ENCODE measurements around the gene ZC3HAV1L. TPM values are rescaled to one million over a fixed set of nuclear protein-coding genes. Genes with fewer than 3 reads are reported as not detected.
"Not testable (repeated sequence)": the region's sequence is repeated elsewhere in the genome, so short reads cannot be mapped to it uniquely, and the experiment has no call there.

Gene ZC3HAV1L
- total and polyA plus RNA-seq, 12 donors, result 0.30 to 27.2 (median 13.0) TPM

- H3K36me3 ChIP-seq (replicated peaks in 1 of 2), result peaks cover 0 to 49% of the 10 kb centered on the region in 2 donors
Measured at GRCh38 chr7:139055674-139056073, 19.8 kb upstream of the ZC3HAV1L start.

DNA sequence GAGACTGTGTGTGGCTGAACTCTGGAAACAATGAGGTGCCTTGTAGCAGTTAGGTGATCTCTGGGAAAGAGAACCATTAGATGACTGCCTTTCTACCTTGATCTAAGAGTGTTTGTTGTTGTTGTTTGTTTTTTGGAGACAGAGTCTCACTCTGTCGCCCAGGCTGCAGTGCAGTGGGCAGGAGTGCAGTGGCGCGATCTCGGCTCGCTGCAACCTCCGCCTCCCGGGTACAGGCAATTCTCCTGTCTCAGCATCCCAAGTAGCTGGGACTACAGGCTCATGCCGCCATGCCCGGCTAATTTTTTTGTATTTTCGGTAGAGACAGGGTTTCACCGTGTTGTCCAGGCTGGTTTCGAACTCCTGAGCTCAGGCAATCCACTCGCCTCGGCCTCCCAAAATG, 18.8 kb upstream of the ZC3HAV1L start:
- intact Hi-C loops (cut with DNase I); H3K27me3 ChIP-seq; H3K4me3 ChIP-seq; DNase-seq; H3K9me3 ChIP-seq (replicated peaks in 1 of 3): not testable (repeated sequence)
- 95 to 98% (median 96%) methylated on average over 14 of the region's 14 CpGs for WGBS, 4 donors
- peaks cover 0 to 51% of the 10 kb centered on the region in 2 donors for H3K36me3 ChIP-seq (replicated peaks in 1 of 2)
- peak overlapping the region in 1 of 5 donors; percentile 24 for H3K27ac ChIP-seq
- peaks cover 0 to 12% of the 10 kb centered on the region in 2 donors for H3K4me1 ChIP-seq (replicated peaks in 1 of 2)

More at GRCh38 chr7:139055674-139056073, 19.8 kb upstream of the ZC3HAV1L start:
- no peaks in the 10 kb centered on the region for H3K27me3 ChIP-seq
- DNase-seq, result no peak
- no peak overlapping the region for H3K4me3 ChIP-seq
- TF ChIP-seq, protein P1, sequence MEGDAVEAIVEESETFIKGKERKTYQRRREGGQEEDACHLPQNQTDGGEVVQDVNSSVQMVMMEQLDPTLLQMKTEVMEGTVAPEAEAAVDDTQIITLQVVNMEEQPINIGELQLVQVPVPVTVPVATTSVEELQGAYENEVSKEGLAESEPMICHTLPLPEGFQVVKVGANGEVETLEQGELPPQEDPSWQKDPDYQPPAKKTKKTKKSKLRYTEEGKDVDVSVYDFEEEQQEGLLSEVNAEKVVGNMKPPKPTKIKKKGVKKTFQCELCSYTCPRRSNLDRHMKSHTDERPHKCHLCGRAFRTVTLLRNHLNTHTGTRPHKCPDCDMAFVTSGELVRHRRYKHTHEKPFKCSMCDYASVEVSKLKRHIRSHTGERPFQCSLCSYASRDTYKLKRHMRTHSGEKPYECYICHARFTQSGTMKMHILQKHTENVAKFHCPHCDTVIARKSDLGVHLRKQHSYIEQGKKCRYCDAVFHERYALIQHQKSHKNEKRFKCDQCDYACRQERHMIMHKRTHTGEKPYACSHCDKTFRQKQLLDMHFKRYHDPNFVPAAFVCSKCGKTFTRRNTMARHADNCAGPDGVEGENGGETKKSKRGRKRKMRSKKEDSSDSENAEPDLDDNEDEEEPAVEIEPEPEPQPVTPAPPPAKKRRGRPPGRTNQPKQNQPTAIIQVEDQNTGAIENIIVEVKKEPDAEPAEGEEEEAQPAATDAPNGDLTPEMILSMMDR (IDR thresholded peaks at IDR 0.05), result no peak
- TF ChIP-seq POLR2A (IDR thresholded peaks at IDR 0.05), result no peak
- peaks cover 0 to 12% of the 10 kb centered on the region in 2 donors for H3K4me1 ChIP-seq (replicated peaks in 1 of 2)
- H3K9me3 ChIP-seq (replicated peaks in 1 of 3), result no peaks in the 10 kb centered on the region
- WGBS, 4 donors, result 87 to 100% (median 96%) methylated on average over 1 of the region's 1 CpG
- no peak overlapping the region for H3K27ac ChIP-seq
- intact Hi-C loops (cut with DNase I), result no loop called here

DNA sequence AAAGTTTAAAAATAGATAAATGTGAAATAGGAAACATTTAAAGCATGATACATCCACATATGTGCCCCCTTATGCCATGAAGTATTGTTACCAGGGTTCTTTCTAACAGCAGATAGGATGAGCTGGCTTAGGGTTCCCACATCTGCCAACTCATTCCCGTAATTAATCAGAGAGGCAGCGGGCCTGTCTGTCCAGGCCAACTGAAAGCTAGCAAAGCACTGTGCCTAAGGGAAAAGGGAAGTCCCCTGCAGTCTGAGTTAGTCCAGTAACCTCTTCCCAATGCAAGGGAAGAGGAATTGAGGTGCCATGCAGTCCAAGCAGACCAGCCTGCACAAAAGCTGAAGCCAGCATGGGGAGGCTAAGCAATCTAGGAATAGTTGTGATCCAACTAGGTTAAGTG, 18.3 kb upstream of the ZC3HAV1L start:
- peaks cover 0 to 10% of the 10 kb centered on the region in 2 donors for H3K4me1 ChIP-seq (replicated peaks in 1 of 2)
- peaks cover 0 to 51% of the 10 kb centered on the region in 2 donors for H3K36me3 ChIP-seq (replicated peaks in 1 of 2)
- TF ChIP-seq, protein P1 (IDR thresholded peaks at IDR 0.05), result no peak
- no peak for TF ChIP-seq POLR2A (IDR thresholded peaks at IDR 0.05)
- no peak overlapping the region for H3K4me3 ChIP-seq
- peak in 4 of 7 donors; percentile 15 to 49 (median 29) for DNase-seq
- intact Hi-C loops (cut with DNase I), result no loop called here
- peak overlapping the region in 1 of 5 donors; percentile 24 for H3K27ac ChIP-seq
- no peaks in the 10 kb centered on the region for H3K27me3 ChIP-seq
- H3K9me3 ChIP-seq (replicated peaks in 1 of 3), result no peaks in the 10 kb centered on the region
- WGBS, 4 donors, result 41 to 64% (median 49%) methylated on average over 2 of the region's 2 CpGs

DNA sequence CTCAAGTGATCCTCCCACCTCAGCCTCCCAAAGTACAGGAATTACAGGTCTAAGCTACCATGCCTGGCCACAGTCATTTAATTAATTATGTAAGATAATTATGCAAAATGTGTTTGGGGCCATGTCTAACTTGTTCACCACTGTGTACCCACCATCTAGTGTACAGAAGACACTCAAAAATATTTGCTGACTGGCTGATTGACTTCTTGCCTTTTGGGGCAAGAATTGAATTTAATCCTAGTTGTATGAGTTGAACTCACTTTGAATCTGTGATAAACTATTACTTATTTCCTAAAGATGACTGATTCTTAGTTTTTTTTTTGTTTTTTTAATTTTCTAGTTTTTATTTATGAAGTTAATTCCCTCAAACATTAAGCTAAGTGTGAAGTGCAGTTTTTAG, 15.8 kb upstream of the ZC3HAV1L start:
- H3K9me3 ChIP-seq (replicated peaks in 1 of 3), result no peaks in the 10 kb centered on the region
- TF ChIP-seq, protein P1 (IDR thresholded peaks at IDR 0.05), result no peak
- TF ChIP-seq POLR2A (IDR thresholded peaks at IDR 0.05), result no peak
- DNase-seq, result no peak
- intact Hi-C loops (cut with DNase I), result no loop called here
- H3K4me3 ChIP-seq, result no peak overlapping the region
- no peak overlapping the region for H3K27ac ChIP-seq
- no peaks in the 10 kb centered on the region for H3K27me3 ChIP-seq
- peaks cover 0 to 74% of the 10 kb centered on the region in 2 donors for H3K36me3 ChIP-seq (replicated peaks in 1 of 2)
- H3K4me1 ChIP-seq (replicated peaks in 1 of 2), result no peaks in the 10 kb centered on the region

DNA sequence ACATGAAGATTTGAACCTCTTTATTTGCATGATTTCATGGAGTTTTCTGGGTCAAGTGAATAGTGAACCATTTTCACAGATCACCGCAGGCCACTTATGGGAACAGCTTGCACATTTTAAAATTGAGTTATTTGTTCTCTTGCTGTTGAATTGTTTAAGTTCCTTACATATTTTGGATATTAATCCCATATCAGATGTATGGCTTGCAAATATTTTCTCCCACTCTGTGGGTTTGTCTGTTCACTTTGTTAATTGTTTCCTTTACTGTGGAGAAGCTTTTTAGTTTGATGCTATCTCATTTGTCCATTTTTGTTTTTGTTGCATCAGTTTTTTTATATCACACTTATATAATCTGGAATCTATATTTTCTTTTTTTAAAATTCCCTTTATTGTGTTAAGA, 14.1 kb upstream of the ZC3HAV1L start:
- H3K36me3 ChIP-seq (replicated peaks in 1 of 2), result peaks cover 0 to 83% of the 10 kb centered on the region in 2 donors
- H3K4me1 ChIP-seq (replicated peaks in 1 of 2), result no peaks in the 10 kb centered on the region
- DNase-seq, result no peak
- intact Hi-C loops (cut with DNase I), result no loop called here
- TF ChIP-seq, protein P1 (IDR thresholded peaks at IDR 0.05), result no peak
- TF ChIP-seq POLR2A (IDR thresholded peaks at IDR 0.05), result no peak
- WGBS, 4 donors, result 88 to 100% (median 92%) methylated on average over 1 of the region's 1 CpG
- H3K27me3 ChIP-seq, result no peaks in the 10 kb centered on the region
- H3K9me3 ChIP-seq (replicated peaks in 1 of 3), result no peaks in the 10 kb centered on the region
- H3K4me3 ChIP-seq, result no peak overlapping the region
- H3K27ac ChIP-seq, result no peak overlapping the region

Measured in adrenal gland (tissue), 12 donors.